Fibroblast of pulmonary artery (primary cell): ENCODE data around the gene KCNIP4.

Experiments
- DNase-seq: peaks from one replicate; pipeline ENCODE4 v3.0.0-alpha.2; 2010; ENCODE audit warnings: low read depth
- H3K4me3 ChIP-seq: replicated peaks from 2 replicates; pipeline ENCODE4 v1.5.1; 2011; ENCODE audit warnings: low read depth, mild to moderate bottlenecking, control low read depth, low read length, moderate library complexity
- TF ChIP-seq, protein P1 (sequence below): IDR thresholded peaks from 2 replicates; pipeline ENCODE4 v1.5.1; 2011; ENCODE audit warnings: mild to moderate bottlenecking, control low read depth, low read length, inconsistent platforms; ENCODE audit errors: missing control alignments

KCNIP4 gene

DNA sequence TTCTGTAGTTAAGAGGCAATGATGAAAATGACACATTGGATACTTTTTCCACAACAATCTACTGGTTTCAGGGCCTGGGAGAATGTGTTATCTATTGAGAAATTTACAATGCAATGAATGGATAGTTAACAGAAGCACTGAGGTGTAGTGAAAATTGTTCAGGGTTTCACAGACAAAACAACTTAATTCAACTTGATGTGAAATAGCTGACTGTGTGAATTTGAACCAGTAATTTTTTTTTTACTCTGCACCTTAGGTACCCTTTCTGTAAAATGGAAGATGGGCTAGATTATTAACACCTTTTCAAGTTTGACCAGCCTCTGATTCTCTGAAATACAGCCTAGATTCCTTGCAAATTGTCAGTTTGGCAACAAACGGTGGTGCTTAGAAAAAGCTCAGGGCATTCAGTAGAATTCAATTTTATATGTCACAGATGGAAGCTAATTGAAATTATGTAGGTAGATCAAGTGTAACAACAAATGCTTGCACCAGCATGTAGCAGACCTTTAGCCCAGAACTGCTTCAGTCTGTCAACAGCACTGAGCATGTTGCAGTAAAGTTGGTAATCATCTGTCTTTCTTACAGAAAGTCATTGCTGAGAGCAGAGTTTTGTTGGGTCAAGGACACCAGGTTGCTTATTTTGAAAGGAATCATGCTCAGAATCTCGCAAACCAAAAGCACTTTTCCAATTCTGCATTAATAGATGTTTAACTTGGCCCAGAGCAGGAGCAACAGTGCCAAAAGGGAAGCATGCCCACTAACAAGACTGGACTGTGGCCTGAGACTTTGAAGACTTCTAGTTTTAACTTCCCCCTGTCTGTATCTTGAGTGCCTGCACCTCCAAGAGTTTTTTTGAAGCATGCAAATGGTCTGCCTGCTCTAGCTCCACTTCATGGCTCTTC, 721.7 kb downstream of the KCNIP4 start:
- no peak for DNase-seq
- TF ChIP-seq, protein P1, sequence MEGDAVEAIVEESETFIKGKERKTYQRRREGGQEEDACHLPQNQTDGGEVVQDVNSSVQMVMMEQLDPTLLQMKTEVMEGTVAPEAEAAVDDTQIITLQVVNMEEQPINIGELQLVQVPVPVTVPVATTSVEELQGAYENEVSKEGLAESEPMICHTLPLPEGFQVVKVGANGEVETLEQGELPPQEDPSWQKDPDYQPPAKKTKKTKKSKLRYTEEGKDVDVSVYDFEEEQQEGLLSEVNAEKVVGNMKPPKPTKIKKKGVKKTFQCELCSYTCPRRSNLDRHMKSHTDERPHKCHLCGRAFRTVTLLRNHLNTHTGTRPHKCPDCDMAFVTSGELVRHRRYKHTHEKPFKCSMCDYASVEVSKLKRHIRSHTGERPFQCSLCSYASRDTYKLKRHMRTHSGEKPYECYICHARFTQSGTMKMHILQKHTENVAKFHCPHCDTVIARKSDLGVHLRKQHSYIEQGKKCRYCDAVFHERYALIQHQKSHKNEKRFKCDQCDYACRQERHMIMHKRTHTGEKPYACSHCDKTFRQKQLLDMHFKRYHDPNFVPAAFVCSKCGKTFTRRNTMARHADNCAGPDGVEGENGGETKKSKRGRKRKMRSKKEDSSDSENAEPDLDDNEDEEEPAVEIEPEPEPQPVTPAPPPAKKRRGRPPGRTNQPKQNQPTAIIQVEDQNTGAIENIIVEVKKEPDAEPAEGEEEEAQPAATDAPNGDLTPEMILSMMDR = no peak
- no peak overlapping the region for H3K4me3 ChIP-seq

DNA sequence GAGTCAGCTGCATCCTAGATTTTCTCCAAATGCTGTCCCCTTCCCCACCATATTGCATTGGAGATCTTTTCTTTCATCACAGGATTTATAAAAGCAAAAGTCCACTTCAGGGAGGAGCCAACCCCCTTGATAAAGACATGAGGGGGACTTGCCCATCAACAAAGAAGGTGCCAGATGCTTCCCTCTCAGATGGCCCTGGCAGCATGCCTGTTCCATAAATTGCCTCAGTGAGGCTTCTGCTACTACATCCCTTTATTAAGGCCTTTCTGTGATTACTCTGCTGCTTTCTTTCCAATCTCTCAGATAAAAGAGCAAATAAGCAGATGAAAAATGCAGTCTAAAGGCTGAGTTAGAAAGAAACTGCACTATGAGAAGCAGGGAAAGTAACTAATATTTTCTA, 736.7 kb downstream of the KCNIP4 start:
- TF ChIP-seq, protein P1 = no peak
- DNase-seq = no peak
- no peak overlapping the region for H3K4me3 ChIP-seq

DNA sequence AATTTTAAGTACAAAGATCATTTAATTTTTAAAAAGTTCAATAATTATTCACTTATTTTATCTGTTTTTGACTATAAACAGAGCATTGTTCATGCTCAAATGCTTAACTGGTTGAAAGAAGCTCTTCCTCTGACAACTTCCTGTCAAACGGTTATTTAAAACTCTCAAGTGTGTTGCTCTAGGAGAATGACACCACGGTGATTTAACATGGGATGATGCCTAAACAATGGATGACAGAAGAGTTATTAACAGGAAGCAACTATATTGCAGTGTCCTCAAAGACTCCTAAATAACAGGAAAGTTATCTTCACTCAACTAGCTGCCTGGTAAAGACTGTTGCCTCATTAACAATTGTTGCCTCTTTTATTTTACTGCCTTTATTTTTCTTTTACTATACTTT, 738.7 kb downstream of the KCNIP4 start:
- H3K4me3 ChIP-seq = no peak overlapping the region
- TF ChIP-seq, protein P1 = no peak
- no peak for DNase-seq

DNA sequence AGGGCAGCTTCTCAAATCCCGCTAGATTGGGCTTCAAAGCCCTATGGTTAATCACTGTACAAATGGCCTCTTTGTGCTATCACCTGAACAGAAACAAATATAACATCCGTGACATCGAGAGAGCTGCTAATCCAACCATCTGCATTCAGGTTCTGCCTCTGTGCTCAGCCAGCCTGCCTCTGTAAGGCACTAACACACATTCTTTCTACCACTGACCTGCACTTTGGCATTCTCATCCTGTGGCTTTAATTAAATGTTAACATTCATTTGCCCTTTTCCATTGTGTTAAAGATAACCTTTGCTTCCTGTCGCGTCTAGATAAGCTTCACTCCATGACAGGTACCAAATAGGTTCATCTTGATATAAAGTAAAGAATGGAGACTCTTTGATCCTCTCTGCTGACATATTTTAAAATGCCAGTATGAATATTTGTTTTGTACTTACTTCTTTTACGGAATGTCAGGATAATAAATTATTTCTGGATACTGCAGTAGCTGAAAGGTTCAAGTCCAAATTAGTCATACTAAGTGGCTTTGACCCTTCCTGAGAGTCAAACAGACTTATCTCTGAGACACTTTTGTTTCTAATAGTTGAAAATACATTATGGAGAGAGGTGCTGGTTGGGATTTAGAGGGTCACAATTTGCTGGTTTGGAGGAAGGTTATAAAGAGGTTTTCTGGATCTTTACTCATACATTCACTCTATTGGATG, 742.6 kb downstream of the KCNIP4 start:
- H3K4me3 ChIP-seq = no peak overlapping the region
- TF ChIP-seq, protein P1 = no peak

DNA sequence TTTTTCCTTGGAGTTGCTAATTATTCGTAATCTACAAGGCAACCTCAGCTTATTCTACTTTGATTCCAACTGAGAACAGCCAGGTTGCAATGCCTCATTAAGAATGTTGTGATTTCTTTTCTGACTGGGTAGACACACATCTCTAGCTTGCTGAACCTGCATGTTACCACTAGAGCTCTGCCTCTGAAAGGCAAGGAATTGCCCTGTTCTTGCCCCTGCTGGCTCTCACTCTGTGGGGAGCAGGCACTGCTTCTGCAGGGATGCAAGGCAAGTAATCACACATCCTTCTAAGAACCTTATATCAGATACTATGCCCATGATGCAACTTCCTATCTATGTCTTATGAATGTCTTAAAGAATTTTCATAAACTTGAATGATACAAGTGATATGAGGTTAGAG, 745.2 kb downstream of the KCNIP4 start:
- DNase-seq = no peak
- TF ChIP-seq, protein P1 = no peak
- no peak overlapping the region for H3K4me3 ChIP-seq

More for the DNA sequence above, 742.6 kb downstream of the KCNIP4 start:
- DNase-seq = no peak

DNA sequence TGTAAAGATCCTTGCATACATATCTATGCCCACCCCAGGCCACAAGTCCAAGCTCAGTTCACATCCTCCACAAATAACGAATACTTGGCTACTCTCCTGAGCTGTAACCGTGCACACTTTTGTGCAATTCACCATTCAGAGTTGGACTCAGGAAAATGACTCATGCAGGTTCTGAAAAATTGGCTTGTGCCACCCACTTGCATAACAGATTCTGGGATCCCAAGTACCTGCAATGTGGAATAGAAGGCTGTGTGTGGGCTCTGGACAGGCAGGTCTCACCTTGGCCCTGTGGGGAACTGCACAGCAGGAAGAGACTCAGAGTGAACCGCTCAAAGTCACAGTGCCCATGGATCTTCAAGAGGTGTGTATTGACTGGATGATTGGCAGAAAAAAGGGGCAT, 745.6 kb downstream of the KCNIP4 start:
- no peak for DNase-seq
- no peak overlapping the region for H3K4me3 ChIP-seq
- TF ChIP-seq, protein P1 = no peak
